Endothelial cell (in vitro differentiated cells): Measurements from ENCODE around the gene RBFOX2. TPM values are rescaled to one million over a fixed set of nuclear protein-coding genes. Genes with fewer than 3 reads are reported as not detected.

Experiments
- DNase-seq: peaks from one replicate; pipeline ENCODE4 v3.0.0; 2021; ENCODE audit warnings: low spot score
- H3K27ac Mint-ChIP-seq: one replicate; pipeline ENCODE4 v1.8.0; 2021; ENCODE audit warnings: mixed read lengths, inconsistent platforms; ENCODE audit not compliant: unreplicated experiment
- H3K27me3 Mint-ChIP-seq: one replicate; pipeline ENCODE4 v1.8.0; 2021; ENCODE audit warnings: mild to moderate bottlenecking, moderate library complexity, mixed read lengths, inconsistent platforms; ENCODE audit not compliant: unreplicated experiment
- H3K36me3 Mint-ChIP-seq: one replicate; pipeline ENCODE4 v1.8.0; 2021; ENCODE audit warnings: mild to moderate bottlenecking, low read depth, mixed read lengths, inconsistent platforms; ENCODE audit not compliant: unreplicated experiment
- H3K4me1 Mint-ChIP-seq: one replicate; pipeline ENCODE4 v1.8.0; 2021; ENCODE audit warnings: mild to moderate bottlenecking, mixed read lengths, inconsistent platforms; ENCODE audit not compliant: unreplicated experiment
- H3K4me3 Mint-ChIP-seq: one replicate; pipeline ENCODE4 v1.8.0; 2021; ENCODE audit warnings: mild to moderate bottlenecking, mixed read lengths, inconsistent platforms; ENCODE audit not compliant: unreplicated experiment
- H3K9me3 Mint-ChIP-seq: one replicate; pipeline ENCODE4 v1.8.0; 2021; ENCODE audit warnings: mixed read lengths, inconsistent platforms; ENCODE audit not compliant: unreplicated experiment
- CTCF ChIP-seq: fragments of 200-600 bp; sonication (generic); IDR thresholded peaks from one replicate; pipeline ENCODE4 v1.5.0; 2021; ENCODE audit warnings: antibody characterized with exemption; ENCODE audit not compliant: unreplicated experiment
- total RNA-seq: library from RNA; stranded (reverse); fragmentation: NEBNext Ultra II Directional; extraction: Animal tissue kit (Norgen Biotek cat#: 25700); gene quantifications from one replicate; pipeline ENCODE4 v1.2.1, GENCODE V29; 2021; ENCODE audit not compliant: unreplicated experiment

The RBFOX2 gene
- total RNA-seq, 1 donor from 2014 or later: 228 TPM

GRCh38 chr22:35842519-35842913 lies 186.1 kb downstream of the RBFOX2 start:
- no peaks in the 10 kb centered on the region for H3K9me3 Mint-ChIP-seq
- TF ChIP-seq CTCF: no peak
- H3K27ac Mint-ChIP-seq: no peak overlapping the region
- no peak for DNase-seq
- H3K36me3 Mint-ChIP-seq: no peaks in the 10 kb centered on the region
- peaks cover 48% of the 10 kb centered on the region for H3K4me1 Mint-ChIP-seq
- H3K4me3 Mint-ChIP-seq: no peak overlapping the region
- H3K27me3 Mint-ChIP-seq: peaks cover 6% of the 10 kb centered on the region

- no peak for TF ChIP-seq CTCF
- H3K4me1 Mint-ChIP-seq: peaks cover 53% of the 10 kb centered on the region
Observed at GRCh38 chr22:35841907-35842518, 186.6 kb downstream of the RBFOX2 start.

GRCh38 chr22:35840302-35840739 lies 188.3 kb downstream of the RBFOX2 start:
- H3K27ac Mint-ChIP-seq: peak overlapping the region; percentile 98
- no peaks in the 10 kb centered on the region for H3K9me3 Mint-ChIP-seq
- peaks cover 8% of the 10 kb centered on the region for H3K27me3 Mint-ChIP-seq
- peaks cover 64% of the 10 kb centered on the region for H3K4me1 Mint-ChIP-seq
- peak; percentile 83 for DNase-seq
- no peak for TF ChIP-seq CTCF
- H3K4me3 Mint-ChIP-seq: peak overlapping the region; percentile 92
- no peaks in the 10 kb centered on the region for H3K36me3 Mint-ChIP-seq

More at GRCh38 chr22:35841907-35842518, 186.6 kb downstream of the RBFOX2 start:
- Mint-ChIP-seq H3K36me3 (no peaks in the 10 kb centered on the region), H3K27ac (no peak overlapping the region), H3K27me3 (peaks cover 8% of the 10 kb centered on the region), H3K9me3 (no peaks in the 10 kb centered on the region), H3K4me3 (no peak overlapping the region)
- DNase-seq: no peak

GRCh38 chr22:35839841-35840301 lies 188.8 kb downstream of the RBFOX2 start:
- peak overlapping the region; percentile 98 for H3K27ac Mint-ChIP-seq
- DNase-seq: peak; percentile 32
- H3K36me3 Mint-ChIP-seq: no peaks in the 10 kb centered on the region
- H3K4me3 Mint-ChIP-seq: peak overlapping the region; percentile 92
- peaks cover 65% of the 10 kb centered on the region for H3K4me1 Mint-ChIP-seq
- no peak for TF ChIP-seq CTCF
- H3K9me3 Mint-ChIP-seq: no peaks in the 10 kb centered on the region
- H3K27me3 Mint-ChIP-seq: peaks cover 8% of the 10 kb centered on the region

- H3K27me3 Mint-ChIP-seq: peaks cover 8% of the 10 kb centered on the region
- no peak for TF ChIP-seq CTCF
- peak overlapping the region; percentile 98 for H3K27ac Mint-ChIP-seq
- H3K36me3 Mint-ChIP-seq: peaks cover 5% of the 10 kb centered on the region
- H3K4me3 Mint-ChIP-seq: peak overlapping the region; percentile 92
- DNase-seq: no peak
- no peaks in the 10 kb centered on the region for H3K9me3 Mint-ChIP-seq
- H3K4me1 Mint-ChIP-seq: peaks cover 73% of the 10 kb centered on the region
Observed at GRCh38 chr22:35838855-35839576, 189.6 kb downstream of the RBFOX2 start.
